ENCODE results near the gene UBE2M. TPM values are rescaled to one million over a fixed set of nuclear protein-coding genes. Genes with fewer than 3 reads are reported as not detected.

Gene UBE2M
- polyA plus RNA-seq, 2 of the 4 experiments (the other 2 are of a cell fraction) = 139 to 190 TPM

- ChIA-PET POLR2A (interaction anchor here (1.1 kb wide), 1 partner anchor 9 kb away, joined by 3 read pairs; the partner anchor contains the start of gene CHMP2A), CTCF (interaction anchor here (2.1 kb wide), 1 partner anchor 45 kb away, joined by 7 read pairs; the partner anchor contains the start of gene ZBTB45)
- no peak for TF ChIP-seq HOXA7 (CRISPR knock-in tag; IDR thresholded peaks at IDR 0.05)
- TF ChIP-seq PHF8 (IDR thresholded peaks at IDR 0.05; ENCODE audit: borderline replicate concordance, low read depth) = no peak
- no peak for TF ChIP-seq MAFK (IDR thresholded peaks at IDR 0.05; ENCODE audit: partially characterized antibody)
- no peak for TF ChIP-seq ESRRA (IDR thresholded peaks at IDR 0.05; ENCODE audit: borderline replicate concordance, low read length)
- TF ChIP-seq FOXS1 (CRISPR knock-in tag; IDR thresholded peaks at IDR 0.05) = no peak
- no peak for TF ChIP-seq E2F6 (IDR thresholded peaks at IDR 0.05; ENCODE audit: borderline replicate concordance, low read depth)
- no peak for TF ChIP-seq RCOR1 (IDR thresholded peaks at IDR 0.05; ENCODE audit: low read depth, low read length)
- no peak for TF ChIP-seq ATOH8 (CRISPR knock-in tag; IDR thresholded peaks at IDR 0.05; ENCODE audit: low read depth)
- TF ChIP-seq FOSL2 (IDR thresholded peaks at IDR 0.05) = no peak
- TF ChIP-seq FOSL2 (CRISPR knock-in tag; IDR thresholded peaks at IDR 0.05) = no peak
- 88% methylated on average over 6 of the region's 6 CpGs for WGBS (ENCODE audit: missing lambda C conversion rate)
- FAIRE-seq (no peak), DNase-seq (ENCODE audit: low read depth in 1 of 2, low spot score in 1 of 2) (no peak), ATAC-seq (no peak)
- Histone ChIP-seq H3K4me2 (no peak overlapping the region), H3K27ac (no peak overlapping the region), H3K4me3 (no peak overlapping the region), H3K9me3 (no peaks in the 10 kb centered on the region), H3K4me1 (peaks cover 11% of the 10 kb centered on the region)
These were observed 5.4 kb upstream of the UBE2M start for GRCh38 chr19:58563823-58564222.

- H3K27ac ChIP-seq = no peak overlapping the region
- ChIA-PET POLR2A (no interaction called here), CTCF (interaction anchor here (2.1 to 4.0 kb wide), 3 partner anchors 9 to 44 kb away, joined by 7 to 28 read pairs (median 8); partner anchors contain the start of gene ZBTB45)
- DNase-seq (ENCODE audit: low read depth in 1 of 2, low spot score in 1 of 2) (no peak), ATAC-seq (no peak), FAIRE-seq (no peak)
- H3K9me3 ChIP-seq = no peaks in the 10 kb centered on the region
- peaks cover 11% of the 10 kb centered on the region for H3K4me1 ChIP-seq
- 96% methylated on average over 35 of the region's 40 CpGs for WGBS (ENCODE audit: missing lambda C conversion rate)
- no peak overlapping the region for H3K4me3 ChIP-seq
- TF ChIP-seq BCL3 (IDR thresholded peaks at IDR 0.05) = 0 out of 3 replicates have a peak, but pooled peaks have one; percentile 11
- TF ChIP-seq HOXA7 (CRISPR knock-in tag; IDR thresholded peaks at IDR 0.05) = no peak
- 0 out of 2 replicates have a peak, but pooled peaks have one; percentile 23 for TF ChIP-seq PBX3 (IDR thresholded peaks at IDR 0.05)
- TF ChIP-seq POLR2AphosphoS2 (conservative IDR thresholded peaks at IDR 0.05; ENCODE audit: low read length) = peak; percentile 48; the same call in 1 of the 2 replicates
- no peak overlapping the region for H3K4me2 ChIP-seq
These were observed 4.7 kb upstream of the UBE2M start for GRCh38 chr19:58563034-58563573.

- no peak overlapping the region for H3K4me3 ChIP-seq
- DNase-seq (ENCODE audit: low read depth in 1 of 2, low spot score in 1 of 2) = no peak
- FAIRE-seq = no peak
- TF ChIP-seq HOXB13 (CRISPR knock-in tag; IDR thresholded peaks at IDR 0.05; ENCODE audit: low read depth) (no peak), MAFK (IDR thresholded peaks at IDR 0.05; ENCODE audit: partially characterized antibody) (no peak), FOSB (CRISPR knock-in tag; IDR thresholded peaks at IDR 0.05) (no peak), POLR2A (IDR thresholded peaks at IDR 0.05; ENCODE audit: low read length) (0 out of 2 replicates have a peak, but pooled peaks have one; percentile 18)
- ATAC-seq = no peak
- H3K27ac ChIP-seq = no peak overlapping the region
- H3K4me2 ChIP-seq = no peak overlapping the region
- 96% methylated on average over 105 of the region's 107 CpGs for WGBS (ENCODE audit: missing lambda C conversion rate)
- CTCF ChIA-PET = interaction anchor here (1.0 to 4.0 kb wide), 4 partner anchors 9 to 49 kb away, joined by 3 to 28 read pairs (median 6); partner anchors contain the start of gene ZBTB45
- H3K9me3 ChIP-seq = no peaks in the 10 kb centered on the region
- POLR2A ChIA-PET = interaction anchor here (0.9 to 1.6 kb wide), 2 partner anchors 12 to 19 kb away, joined by 3 to 4 read pairs; partner anchors contain the start of gene TRIM28
- H3K4me1 ChIP-seq = peaks cover 11% of the 10 kb centered on the region
These were observed 4.0 kb upstream of the UBE2M start for GRCh38 chr19:58562122-58563033.
